Activated T-cell treated with anti-CD3 and anti-CD28 coated beads, Interleukin-2, amount 50 U/mL, for 48 hours (primary cell): Measurements from ENCODE around the gene HOXB2.

ENCODE experiments used
- DNase-seq, 2 experiments: peaks; one replicate each; pipeline ENCODE4 v3.0.0-alpha.2; 2020

HOXB2 gene

GRCh38 chr17:48565022-48565554 lies 20.2 kb upstream of the HOXB2 start:
- no peak for DNase-seq

DNA sequence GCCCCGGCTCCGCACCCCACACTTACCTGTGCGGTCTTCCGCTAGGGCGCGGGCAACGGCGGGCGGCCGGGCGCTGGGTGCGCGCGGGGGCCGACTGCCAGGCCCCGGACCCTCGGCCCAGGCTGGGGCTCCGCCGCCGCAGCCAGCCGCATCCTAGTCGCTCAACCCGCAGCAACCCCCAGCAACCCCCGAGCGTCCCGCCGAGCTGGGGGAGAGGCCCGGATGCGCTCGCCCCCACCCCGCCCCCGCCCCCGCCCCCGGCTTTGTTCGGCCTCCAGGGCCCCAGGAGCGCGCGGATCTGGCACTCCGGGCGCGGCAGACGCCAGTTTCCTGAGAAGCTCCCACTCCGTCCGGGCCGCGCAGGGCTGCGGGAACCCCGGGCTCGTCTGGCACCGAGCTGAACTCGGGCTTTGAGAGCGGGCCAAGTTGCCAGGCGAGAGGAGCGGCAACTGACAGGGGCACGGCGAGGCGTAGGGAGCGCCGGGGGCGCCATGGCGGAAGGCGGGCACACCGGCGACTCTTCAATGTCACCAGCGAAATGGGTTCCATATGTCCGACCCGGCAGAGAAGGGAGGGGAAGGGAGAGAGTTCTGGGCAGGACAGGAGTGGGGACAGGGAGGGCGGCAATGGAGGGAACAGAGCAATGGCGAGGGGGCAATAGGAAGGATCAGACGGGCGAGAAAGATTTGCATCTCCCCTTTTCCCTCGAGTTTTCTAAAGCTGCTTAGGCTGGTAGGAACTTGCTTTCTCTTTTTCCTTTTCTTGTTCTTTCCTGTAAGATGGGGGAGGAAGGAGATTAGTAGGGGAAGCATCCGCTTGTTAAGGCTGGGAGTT lies 19.5 kb upstream of the HOXB2 start:
- no peak for DNase-seq

GRCh38 chr17:48563867-48564187 lies 18.9 kb upstream of the HOXB2 start:
- DNase-seq = no peak

DNA sequence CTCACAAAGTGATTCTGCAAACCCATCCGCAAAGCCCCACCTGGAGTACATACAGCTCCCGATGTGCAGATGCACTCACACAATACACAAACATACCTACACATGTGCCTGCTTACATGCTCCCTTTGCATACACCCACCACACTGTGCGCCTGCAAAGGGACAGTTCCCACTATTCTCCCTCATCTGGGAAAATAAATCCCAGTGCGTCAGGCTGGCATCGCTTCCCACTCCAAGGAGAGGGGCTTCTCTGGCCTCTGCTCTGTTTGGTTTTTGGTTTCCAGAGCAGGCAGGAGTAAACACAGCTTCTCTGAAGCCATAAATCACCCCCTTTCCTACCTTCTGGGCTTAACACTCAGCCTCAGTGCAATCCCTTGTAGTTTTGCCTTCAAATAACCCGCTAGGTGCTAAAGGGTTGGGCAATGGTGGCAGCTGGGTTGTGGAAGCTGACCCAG lies 18.5 kb upstream of the HOXB2 start:
- DNase-seq = no peak

DNA sequence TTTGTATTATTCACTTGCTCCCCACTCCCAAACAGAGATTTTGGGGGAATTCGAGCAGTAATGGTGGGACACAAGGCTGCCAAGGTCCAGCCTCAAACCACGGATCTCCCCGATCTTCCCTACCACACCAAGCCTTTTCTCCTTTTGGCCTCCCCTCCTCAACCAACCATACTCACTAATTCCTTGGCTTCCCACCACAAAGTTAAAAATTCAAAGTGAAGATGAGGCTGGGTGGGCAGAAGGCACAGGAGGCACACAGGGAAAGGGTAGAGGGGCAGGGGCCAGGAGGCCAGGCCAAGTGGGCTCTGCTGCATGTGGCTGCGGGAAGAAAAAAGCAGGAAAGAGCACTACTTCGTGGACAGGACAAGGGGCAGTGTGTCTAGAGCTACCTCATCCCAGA lies 18.0 kb upstream of the HOXB2 start:
- no peak for DNase-seq

DNA sequence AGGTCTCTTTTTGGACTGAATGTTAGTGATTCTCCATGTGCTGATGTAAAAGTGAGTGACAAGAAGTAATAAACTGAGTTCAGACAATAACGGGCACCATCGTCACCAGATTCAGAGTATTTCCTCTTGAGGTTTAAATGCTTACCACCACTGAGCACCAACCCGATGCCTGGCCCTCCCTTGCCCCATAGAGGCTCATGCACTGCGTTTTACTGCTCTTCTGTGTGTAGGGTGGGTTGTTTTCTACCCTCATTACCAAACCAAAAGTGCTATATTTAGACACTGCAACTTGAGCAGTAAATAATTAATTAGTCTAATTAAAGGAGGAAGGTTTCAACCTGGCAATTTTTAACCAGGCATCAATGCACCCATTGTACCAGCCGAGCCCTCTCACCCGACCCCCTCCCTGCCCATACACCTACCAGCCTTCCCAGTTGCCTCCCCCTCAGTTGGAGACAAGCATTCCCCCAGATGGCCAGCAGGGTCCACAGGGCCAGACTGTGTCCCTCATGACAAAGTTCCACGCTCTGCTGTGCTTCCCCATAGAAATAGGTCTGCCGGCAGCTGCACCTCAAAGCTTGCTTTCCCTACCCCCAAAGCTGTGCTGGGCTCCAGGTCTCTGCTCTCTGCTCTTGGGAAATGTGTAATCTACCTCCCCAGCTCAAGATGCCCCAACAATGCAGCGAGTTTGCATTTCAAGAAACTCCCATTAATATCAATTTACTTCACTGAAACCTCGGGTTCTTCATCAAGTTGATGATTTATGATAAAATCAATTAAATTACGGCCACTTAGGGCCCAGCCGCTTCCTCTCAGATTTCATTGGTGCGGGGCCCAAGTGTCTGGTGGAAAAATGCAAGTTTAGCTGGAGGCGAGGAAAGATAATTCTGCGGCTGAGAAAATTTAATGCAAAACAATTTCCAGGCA lies 17.2 kb upstream of the HOXB2 start:
- no peak for DNase-seq

- DNase-seq = no peak
These were observed 15.2 kb upstream of the HOXB2 start for GRCh38 chr17:48559840-48560817.

DNA sequence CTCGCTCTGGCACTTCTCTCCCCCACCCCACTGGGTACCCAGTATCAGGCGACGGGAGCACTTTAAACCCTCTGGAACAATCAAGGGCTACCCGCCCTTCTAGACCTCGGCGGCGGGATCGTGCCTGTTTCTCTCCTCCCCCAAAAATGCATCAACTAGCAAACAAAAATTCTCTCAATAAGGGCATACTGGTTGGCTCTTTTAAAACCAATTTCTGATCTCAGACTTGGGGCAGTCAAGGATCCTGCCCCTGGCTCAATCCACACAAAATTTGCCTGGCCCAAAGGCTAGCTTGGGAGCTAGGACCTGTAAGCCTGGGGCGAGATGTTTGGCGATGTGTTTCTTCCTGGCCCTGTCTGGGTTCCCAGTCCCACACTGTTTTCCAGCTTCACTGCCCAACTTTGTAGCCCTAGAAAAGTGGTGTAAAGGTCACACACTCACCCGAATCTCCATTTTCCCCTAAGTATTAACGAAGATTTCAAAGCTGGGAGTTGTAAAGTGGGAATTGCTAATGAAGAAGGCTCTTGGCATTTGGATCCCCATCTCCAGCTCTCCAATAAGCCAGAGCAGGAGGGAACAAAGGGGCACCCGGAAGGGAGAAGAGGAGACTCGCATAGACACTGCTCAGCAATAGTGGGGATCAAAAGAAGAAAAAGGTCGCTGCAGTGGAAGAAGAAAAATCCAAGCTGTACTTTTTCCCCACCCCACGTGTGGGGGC lies 14.4 kb upstream of the HOXB2 start:
- no peak for DNase-seq

- no peak for DNase-seq
These were observed 13.9 kb upstream of the HOXB2 start for GRCh38 chr17:48558831-48559121.

DNA sequence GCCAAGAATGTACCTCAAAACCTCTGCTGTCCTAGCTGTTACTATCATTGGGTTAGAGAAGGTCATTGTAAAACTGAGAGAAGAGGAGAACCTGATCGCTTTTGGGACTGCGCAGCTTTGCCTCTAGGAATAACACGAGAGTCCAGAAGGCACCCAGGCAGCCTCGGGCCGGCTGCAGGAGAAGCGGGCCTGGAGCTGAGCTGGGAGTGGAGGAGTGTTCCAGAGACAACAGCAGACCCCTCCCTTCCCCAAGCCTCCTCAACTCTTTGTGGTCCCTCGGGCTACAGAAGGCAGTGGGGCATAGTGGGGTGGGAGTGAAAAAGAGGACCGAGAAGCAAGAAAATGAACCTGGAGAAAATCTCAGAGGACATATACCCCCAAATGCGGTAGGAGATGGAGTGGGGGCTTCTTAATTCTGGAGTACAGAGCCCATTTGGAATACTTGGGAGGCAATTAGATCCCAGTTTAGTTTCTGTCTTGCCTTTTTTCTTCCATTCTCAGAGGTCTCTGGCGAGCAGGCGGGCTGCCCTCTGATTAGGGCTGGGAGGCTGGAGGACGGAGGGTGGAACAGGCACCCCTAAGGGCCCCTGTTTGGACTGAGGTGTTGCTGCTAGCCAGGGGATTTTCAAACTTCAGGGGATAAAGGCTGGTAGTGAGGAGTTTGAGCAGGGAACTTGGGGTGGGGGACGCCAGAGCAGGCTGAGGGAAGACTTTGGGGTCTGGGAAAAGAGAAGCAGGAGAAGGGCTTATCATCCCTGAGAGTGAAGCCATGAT lies 13.3 kb upstream of the HOXB2 start:
- DNase-seq = no peak

DNA sequence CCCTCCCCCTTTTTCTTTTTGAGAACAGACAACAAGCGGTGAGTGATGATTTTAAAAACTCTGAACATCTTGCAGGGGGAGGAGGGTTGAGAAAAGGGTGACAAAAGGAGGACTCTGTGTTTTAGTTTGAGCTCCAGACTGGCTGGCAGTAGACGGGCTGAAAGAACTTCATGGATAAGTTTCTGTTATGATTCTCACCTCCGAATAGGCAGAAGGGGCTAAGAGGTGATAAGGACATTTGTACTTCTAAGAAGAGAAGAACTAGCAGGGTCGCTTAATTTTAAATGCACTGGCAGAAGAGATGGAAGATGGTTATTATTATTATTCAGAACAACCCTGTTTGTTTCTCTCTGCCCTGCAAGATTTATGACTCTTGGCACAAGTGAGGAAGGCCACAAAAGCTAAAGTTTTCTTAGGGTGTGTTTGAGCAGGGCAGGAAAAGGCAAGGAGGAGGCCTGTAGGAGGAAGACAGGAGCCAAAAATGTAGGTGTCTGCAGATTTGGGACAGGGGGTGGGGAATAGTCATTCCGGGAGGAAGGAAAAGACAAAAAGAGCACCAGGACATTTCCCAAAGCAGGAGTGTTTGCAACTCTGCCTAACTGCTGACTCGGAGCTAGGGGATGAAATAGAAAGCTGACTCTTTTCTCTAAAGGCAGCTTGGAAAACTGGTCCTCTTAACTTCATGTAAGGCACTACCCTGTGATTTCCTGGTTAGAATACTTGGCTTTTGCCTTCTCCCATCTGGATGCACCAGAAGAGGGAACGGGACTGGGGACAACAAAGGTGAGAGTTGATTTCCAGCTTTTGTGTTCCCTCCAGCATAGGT lies 11.9 kb upstream of the HOXB2 start:
- no peak for DNase-seq

GRCh38 chr17:48556229-48556575 lies 11.3 kb upstream of the HOXB2 start:
- DNase-seq = no peak

- DNase-seq = no peak
These were observed 10.6 kb upstream of the HOXB2 start for GRCh38 chr17:48555258-48556228.

DNA sequence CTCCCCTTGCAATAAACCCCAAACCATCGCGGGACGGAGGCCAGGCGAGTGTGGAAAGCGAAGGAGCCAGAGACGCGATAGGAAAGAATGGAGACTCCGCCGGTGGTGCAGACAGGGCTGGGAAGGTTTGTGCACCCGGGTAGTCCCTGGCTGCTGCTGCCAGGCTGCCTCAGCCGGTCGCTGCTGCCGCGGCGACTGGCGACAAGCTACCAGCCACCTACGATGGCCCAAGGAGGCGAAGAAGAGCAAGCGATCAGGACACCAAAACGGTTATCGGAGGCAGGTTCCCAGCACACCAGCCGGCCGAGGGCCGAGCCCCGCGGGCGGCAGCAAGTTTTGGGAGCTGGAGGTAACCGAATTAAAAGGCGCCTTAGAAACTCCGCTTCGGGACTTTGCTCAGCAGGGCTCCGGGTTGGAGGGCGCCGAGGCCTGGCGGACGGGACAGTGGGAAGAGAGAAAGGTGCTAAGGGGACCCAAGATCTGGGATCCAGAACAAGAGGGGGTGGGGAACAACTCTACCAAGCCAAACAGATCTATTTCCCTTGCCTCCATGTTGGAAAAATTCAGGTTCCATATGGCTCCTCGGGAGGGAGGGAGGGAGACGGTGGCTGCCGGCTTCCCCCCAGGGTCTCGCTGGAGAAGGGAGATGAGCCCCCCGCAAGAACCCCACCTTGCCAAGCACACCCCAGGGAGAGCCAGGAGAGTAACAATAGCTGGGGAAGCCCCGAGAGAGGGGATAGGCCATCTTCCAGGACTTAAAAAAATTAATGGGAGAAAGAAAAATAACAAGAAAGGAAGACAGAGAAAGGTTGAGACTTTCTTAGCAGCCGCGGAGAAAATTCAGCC lies 9.7 kb upstream of the HOXB2 start:
- DNase-seq = no peak

DNA sequence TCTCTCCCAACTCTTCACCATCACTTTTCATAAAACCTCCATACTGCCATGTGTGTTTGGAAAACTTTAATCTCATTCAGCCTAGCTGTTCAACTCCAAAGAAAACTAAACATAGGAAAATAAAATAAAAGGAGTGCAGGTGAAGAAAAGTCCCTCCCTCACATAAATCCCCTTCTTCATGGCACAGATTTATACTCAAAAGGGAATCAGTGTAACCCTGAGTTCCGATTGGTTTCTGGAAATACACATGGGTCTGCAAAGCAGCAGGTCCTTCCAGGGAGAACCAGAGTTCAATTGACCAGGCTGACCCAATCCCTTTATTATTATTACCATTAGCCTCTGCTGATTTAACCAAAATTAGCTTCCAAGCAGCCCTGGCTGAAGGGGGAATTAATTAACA lies 8.9 kb upstream of the HOXB2 start:
- DNase-seq = no peak

DNA sequence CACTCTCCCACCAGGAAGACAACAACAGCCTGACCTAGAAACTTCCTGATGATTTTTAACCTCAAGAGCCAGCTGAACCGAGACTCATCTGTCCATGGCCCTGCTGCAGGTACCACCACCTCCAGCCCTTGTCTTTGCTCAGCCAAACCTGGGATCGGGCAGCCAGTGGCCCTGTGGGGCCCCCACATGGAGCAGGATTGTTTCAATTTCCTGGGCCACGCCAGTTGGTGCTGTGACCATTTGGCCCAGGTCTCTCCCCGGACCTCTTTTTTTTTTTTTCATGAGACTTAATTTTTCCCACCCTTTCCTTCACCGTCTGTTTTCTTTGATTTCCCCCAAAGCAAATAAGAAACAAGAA lies 8.3 kb upstream of the HOXB2 start:
- no peak for DNase-seq

GRCh38 chr17:48552466-48553189 lies 7.7 kb upstream of the HOXB2 start:
- no peak for DNase-seq
